SHP77 treated with DMSO at 0.1 percent for 48 hours (cell line): Measurements from ENCODE around the gene FAM8A1.
"Not testable (repeated sequence)": the region's sequence is repeated elsewhere in the genome, so short reads cannot be mapped to it uniquely, and the experiment has no call there.

Source experiments
- DNase-seq: peaks from one replicate; lab custom pipeline; 2025; lab: John Stamatoyannopoulos, UW

FAM8A1 gene, protein sequence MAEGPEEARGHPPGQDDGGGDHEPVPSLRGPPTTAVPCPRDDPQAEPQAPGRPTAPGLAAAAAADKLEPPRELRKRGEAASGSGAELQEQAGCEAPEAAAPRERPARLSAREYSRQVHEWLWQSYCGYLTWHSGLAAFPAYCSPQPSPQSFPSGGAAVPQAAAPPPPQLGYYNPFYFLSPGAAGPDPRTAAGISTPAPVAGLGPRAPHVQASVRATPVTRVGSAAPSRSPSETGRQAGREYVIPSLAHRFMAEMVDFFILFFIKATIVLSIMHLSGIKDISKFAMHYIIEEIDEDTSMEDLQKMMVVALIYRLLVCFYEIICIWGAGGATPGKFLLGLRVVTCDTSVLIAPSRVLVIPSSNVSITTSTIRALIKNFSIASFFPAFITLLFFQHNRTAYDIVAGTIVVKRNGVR

DNA sequence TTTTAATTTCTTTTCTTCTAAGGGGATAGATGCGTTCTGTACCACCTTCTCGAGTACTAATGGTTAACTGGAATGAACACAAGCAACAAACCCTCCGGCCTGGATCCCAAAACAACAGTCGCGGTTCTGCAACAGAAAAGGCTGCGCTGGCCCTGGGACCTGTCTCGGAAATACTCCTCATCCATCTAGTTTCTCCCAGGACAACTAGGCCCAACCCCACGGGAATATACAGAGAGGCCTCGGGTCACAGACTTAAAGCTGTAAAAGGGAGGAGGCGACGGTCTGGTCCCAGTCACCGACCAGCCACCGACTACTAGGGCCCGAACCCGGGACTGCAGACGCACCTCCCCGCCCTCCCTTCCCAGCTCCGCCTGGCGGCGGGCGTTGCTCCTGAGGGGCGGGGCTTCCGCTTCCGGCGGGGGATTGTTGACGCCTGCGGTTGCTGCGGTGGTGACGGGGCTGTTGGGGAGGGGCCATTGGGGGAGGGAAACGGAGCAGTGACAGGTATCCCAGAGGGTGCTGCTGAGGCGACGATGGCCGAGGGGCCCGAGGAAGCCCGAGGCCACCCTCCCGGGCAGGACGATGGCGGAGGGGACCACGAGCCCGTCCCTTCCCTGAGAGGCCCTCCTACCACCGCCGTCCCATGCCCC lies at the start of gene FAM8A1:
Gene FAM8A1, plus strand, starts transcription at position 426 of the 650 bp plus-strand sequence. Its CDS starts 108 bp downstream, at position 534.
- DNase-seq, result peak; percentile 54

DNA sequence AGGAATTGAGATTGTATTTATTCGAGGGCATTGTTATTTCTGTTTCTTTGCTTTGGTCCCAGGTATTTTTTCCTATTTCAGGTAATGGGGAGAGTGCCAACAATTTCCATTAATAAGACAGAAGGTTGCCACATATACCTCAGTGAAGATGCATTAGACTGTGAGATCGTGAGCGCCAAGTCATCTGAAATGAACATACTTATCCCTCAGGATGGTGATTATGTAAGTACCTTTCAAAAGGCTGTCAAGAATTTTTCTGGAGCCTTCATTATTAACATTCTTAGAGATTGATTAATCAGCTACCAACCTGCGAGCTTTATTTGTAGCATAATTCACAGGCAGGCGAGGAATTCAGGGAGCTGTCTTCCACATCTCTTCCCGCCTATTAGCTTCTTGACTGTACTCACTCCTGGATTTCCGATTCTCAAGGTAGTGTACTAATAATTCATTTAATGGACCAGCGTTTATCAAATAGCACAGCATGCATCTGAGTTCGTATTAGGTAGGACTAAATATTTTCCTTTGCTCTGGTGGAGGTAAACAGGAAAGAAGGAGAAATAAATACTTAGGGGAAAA lies 48.6 kb upstream of the FAM8A1 start:
- no peak for DNase-seq

DNA sequence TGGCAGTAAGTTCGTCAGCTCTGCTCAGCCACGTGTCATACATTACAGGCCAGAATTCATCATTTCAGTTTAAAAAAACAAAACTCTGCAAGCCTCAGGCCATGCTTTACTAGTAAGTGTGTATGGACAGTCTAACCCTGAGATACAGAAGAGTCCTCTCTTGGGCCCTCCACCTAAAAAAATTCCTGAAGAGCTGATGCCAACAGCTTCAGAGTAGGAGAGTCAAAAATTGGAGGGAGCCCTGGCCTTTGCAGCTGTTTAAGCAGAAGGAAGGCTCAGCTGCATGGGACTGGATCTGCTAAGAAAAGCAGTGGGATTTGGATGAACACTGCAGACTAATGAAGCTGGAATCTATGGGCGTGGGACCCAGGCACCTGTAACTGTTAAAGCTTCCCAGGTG lies 47.2 kb upstream of the FAM8A1 start:
- no peak for DNase-seq

DNA sequence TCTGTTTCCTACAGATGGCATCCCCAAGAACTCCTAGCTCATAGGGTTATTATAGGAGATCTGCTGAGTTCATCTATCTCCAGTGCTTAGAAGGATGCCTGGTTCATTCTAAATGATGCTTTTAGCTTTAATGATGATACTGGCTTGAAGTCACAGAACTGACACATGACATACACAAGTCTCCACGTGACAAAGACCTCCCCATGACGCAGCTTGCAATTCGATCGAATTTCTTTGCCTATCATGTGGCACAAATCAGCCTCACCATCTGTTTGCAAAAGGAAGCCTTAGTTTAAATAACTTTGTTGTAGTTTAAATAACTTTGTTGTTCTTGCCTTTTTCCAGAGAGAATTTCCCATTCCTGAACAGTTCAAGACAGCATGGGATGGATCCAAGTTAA lies 44.1 kb upstream of the FAM8A1 start:
- DNase-seq, result no peak

DNA sequence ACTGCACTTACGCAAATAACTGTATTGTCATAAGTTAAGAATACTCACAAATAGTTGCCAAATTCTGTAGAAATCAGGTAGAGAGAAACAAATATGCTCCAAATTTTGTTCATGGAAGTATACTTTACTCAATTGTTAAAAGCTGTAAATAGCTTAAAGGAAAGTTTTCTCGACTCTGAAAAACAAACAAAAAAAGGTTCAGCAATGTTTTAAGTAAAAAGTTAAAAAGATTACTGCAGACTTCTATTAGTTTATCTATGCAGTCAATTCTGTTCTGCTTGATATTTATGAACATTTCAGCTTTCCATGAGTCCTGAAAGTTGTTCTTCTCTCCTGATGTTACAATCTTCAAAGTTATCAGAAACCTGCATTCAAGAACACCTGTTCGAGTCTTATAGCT lies 37.5 kb upstream of the FAM8A1 start:
- no peak for DNase-seq

DNA sequence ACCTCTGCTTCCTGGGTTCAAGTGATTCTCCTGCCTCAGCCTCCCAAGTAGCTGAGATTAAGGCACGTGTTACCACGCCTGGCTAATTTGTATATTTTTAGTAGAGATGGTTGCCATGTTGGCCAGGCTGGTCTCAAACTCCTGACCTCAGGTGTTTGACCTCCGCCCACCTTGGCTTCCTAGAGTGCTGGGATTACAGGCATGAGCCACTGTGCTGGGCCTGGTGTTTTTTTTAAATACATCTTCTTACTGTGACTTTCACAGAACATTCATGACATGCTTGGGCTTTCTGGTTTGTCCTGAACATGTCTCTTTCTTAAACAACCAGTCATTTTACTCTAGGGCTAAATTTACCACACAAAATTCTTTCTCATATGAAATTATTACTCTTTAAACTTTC lies 34.7 kb upstream of the FAM8A1 start:
- DNase-seq, result no peak

DNA sequence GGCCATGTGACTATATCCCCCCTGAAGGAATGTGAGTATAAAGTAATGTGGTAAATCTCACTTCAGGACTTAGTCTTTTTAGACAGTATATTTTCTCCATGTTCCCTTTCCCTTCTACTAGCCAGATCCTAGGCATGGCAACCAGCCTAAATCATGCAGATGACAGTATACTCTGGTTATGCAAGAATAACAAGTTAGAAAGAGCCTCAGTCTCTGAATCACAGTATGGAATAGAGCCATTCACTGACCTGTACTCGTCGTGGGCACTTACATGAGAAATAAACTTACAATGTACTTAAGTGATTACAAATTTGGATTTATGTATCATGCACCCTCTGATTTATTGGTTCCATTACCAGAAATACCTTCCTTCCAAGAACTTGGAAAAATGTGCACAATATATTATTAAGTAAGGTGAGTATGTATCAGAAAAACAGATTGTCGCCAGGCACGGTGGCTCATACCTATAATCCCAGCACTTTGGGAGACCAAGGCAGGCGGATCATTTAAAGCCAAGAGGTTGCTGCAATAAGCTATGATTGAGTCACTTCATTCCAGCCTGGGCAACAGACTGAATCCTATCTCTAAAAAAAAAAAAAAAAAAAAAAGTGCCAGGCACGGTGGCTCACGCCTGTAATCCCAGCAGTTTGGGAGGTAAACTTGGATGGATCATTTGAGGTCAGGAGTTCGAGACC lies 25.1 kb upstream of the FAM8A1 start:
- no peak for DNase-seq

DNA sequence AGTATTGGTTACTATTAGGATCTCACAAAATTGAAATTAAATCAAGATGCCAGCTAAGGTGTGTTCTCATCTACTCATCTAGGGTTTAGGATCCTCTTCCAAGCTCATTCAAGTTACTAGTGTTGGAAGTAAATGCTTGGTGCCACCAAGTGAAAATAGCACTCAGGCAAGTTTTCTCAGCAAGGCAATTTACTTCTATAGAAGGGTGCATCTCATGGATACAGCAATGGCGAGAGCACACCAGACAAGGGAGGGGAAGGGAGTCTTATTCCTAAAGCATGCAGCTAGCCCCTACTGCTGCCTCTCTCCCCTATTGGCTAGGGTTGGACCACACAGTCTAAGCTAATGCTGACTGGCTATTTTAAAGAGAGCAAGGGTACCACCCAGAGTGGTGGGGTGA lies 23.0 kb upstream of the FAM8A1 start:
- no peak for DNase-seq

DNA sequence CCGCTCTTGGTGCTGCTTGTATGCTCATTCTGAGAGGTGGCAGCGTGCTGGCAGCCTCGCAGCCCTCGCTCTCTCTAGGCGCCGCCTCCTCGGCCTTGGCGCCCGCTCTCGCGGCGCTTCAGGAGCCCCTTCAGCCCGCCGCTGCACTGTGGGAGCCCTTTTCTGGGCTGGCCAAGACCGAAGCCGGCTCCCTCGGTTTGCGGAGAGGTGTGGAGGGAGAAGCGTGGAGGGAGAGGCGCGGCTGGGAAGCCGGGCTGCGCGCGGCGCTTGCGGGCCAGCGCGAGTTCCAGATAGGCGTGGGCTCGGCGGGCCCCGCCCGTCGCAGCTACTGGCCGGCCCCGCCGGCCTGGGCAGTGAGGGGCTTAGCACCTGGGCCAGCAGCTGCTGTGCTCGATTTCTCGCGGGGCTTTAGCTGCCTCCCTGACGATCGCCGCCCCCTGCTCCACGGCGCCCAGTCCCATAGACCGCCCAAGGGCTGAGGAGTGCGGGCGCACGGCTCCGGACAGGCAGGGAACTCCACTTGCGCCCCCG lies 19.5 kb upstream of the FAM8A1 start:
- DNase-seq, result peak; percentile 10

DNA sequence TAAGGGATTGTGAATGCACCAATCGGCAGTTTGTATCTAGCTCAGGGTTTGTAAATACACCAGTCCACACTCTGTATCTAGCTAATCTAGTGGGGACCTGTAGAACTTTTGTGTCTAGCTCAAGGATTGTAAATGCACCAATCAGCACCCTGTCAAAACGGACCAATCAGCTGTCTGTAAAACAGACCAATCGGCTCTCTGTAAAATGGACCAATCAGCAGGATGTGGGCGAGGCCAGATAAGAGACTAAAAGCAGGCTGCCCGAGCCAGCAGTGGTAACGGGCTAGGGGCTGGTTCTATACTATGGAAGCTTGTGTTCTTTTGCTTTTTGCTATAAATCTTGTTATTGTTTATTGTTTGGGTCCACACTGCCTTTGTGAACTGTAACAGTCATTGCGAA lies 18.8 kb upstream of the FAM8A1 start:
- not testable (repeated sequence) for DNase-seq

DNA sequence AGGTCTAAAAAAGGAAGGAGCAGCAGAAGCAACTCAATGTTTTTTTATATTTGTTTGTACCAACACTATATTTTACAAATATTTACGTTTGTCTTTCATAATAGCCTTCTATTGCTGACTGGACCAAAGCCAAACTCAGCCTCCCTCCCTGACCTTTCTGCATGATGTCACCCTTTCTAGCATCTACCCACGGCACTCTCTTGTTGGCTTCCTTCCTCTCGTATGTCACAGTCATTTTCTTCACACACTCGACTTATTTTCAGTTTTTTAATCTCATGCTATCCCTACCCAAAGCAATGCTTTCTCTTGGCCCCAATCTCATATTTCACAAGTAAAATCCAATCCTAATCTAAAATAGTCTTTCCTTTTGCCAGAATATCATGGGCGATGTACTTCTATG lies 16.3 kb upstream of the FAM8A1 start:
- DNase-seq, result no peak

DNA sequence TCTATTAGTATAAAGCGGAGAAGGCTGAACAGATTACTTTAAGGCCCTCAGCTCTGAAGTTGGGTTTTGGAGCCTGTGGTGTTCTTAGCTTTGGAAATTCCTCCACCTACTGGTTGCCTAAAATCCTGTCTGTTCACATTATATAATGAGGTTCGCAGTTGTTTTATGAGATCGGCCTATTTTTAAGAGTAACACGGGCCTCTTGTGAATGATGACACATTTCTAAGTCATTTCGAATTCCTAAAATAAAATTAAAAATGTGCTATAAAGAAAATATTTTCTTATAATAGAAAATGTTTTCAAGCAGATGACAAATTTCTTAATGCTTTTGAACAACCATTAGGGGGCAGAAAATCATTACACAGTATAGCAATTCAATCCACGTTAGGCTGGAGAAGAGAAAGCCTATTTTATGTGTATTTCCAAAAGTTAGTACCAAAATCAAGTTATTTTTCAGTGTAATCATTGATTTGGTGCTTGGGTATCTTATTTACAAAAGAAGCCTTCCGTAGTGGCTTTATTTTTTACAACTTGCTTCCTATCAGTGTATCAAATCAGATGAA lies 15.8 kb upstream of the FAM8A1 start:
- peak; percentile 74 for DNase-seq

DNA sequence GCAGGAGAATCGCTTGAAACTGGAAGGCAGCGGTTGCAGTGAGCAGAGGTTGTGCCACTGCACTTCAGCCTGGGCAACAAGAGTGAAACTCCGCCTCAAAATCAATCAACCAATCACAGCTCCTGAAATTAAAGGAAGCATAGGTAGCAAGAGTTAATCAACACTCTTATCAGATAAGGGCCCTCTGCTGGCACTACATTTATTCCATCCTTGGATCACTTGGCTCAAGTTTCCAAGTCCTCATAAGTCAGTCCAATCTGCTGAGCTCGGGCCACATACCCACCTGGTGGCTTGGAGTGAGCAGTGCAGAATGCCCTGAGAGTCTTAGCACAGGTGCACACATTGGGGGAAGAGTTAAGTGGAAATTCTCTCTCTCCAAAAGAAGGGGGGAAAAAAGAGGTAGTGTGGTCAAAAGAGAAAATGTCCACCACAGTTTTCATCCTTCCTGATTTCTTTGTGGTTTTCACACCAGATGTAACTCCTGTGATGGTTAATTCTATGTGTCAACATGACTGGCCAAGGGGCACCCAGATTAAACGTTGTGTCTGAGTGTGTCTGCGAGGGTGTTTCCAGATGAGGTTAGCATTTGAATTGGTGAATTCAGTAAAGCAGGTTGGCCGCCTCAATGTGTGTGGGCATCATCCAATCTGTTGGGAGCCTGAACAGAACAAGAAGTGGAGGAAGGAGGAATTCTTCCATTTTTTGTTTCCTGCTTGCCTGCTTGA lies 14.2 kb upstream of the FAM8A1 start:
- DNase-seq, result no peak

DNA sequence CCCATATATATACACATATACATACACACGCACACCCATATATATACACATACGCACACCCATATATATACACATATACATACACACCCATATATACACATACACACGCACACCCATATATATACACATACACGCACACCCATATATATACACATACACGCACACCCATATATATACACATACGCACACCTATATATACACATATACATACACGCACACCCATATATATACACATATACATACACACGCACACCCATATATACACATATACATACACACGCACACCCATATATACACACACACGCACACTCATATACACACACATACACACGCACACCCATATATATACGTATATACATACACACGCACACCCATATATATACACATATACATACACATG lies 13.5 kb upstream of the FAM8A1 start:
- DNase-seq, result not testable (repeated sequence)

DNA sequence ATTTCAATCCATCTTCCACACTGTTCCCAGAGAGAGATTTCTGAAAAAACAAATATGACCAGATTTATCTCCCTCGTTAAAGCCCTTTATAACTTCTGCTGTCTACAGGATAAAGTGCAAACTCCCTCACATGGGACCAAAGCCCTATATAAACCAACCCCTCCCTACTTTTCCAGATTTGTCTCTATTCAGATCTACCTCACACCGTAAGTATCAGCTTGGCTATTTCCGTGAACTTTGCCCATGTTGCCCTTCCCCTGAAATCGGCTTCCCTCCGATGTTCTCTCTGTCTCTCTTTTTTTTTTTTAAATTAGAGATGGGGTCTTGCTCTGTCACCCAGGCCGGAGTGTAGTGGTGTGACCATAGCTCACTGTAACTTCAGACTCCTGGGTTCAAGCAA lies 12.1 kb upstream of the FAM8A1 start:
- DNase-seq, result no peak

DNA sequence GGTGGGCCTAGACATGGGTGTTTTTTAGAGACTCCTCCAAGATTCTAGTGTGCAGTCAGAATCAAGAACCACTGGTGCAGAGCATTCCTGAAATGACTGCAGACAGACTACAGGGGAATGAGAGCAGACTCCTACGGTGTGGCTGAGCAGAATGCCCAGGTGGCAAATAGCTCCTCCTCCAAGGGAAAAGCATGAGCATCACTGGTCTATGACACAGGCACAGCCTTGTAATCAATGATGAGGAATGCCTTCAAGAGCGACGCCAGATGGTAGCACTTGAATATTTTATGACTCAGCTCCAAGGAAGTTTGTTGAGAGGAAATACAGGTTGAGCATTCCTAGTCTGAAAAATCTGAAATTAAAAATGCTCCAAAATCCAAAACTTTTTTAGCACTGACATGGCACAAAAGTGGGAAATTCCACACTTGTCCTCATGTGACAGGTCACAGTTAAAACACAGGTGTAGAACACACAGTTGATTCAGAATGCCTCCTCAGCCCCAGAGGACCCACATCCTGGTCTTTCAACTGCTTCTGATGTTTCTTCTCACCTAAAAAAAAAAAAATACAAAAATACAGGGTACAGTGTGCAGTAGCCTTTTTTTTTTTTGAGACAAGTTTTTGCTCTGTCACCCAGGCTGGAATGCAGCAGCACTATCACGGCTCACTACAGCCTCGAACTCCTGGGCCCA lies 10.6 kb upstream of the FAM8A1 start:
- DNase-seq, result no peak

DNA sequence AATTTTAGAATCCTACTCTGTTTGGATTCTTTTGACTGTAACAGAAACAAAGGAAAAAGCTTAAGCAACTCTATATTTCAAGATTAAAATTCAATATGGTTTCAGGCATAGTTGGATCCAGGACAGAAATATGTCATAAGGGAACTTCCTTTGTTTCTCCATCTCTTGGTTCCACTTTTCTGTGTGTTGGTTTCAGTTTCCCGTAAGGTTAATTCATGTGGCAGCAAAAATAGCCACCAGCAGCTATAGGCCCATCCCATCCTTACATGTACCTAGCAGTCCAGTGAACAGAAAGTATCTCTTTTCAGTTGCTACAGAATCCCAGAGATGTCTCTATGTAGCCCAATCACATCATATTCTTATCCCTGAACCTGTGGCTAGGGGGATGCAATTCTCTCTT lies 8.8 kb upstream of the FAM8A1 start:
- DNase-seq, result no peak

DNA sequence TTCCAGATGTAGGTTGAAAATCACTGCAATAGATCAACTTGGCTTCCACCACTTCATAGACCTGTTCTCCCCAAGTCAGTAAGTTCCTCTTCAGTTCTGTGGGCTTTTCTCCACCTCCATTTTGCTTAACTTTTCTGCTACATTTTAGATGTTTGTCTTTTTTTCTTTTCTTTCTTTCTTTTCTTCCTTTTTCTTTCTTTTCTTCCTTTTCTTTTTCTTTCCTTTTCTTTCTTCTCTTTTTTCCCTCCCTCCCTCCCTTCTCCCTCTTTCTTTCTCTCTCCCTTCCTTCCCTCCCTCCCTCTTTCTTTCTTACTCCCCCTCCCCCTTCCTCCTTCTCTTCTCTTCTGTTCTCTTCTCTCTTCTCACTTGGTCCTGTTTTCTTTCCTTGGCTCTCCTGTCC lies 6.9 kb upstream of the FAM8A1 start:
- DNase-seq, result no peak

DNA sequence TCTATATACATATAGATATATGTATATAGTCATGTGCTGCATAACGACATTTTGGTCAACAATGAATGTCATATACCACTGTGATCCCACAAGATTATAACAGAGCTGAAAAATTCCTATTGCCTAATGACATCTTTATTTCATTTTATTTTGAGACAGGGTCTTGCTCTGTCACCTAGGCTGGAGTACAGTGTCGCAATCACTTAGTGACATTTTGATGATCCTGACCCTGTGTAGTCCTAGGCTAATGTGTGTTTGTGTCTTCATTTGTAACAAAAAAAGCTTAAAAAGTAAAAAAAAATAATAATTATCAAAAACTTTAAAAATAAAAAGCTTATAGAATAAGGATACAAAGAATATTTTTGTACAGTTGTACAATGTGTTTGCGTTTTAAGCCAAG lies 4.0 kb upstream of the FAM8A1 start:
- no peak for DNase-seq

DNA sequence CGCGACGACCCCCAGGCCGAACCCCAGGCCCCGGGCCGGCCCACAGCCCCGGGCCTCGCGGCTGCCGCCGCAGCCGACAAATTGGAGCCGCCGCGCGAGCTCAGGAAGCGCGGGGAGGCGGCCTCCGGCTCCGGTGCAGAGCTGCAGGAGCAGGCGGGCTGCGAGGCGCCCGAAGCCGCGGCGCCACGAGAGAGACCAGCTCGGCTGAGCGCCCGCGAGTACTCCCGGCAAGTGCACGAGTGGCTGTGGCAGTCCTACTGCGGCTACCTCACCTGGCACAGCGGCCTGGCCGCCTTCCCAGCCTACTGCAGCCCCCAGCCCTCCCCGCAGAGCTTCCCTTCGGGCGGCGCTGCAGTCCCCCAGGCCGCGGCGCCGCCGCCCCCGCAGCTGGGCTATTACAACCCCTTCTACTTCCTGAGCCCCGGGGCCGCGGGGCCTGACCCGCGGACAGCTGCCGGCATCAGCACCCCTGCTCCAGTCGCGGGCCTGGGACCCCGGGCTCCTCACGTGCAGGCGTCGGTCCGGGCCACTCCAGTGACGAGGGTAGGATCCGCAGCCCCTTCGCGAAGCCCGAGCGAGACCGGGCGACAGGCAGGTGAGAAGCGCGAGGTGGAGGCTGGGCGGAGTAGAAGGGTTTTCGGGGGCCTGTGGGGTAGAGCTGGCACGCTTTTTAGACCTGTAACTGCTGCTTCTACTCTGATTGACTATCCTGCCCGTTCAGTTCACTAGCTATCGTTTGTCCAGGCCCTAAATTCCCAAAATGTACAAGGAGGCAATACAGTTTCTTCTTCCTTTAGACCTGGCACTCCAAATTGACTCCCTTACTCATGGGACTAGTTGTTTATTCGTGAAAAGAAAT lies 654 bp downstream of the FAM8A1 start:
- no peak for DNase-seq
